Neuronal stem cell (in vitro differentiated cells): ENCODE measurements around the gene MAST4.

Experiments
- DNase-seq: peaks from one replicate; pipeline ENCODE4 v3.0.0-alpha.2; 2013; ENCODE audit warnings: low spot score
- H2AFZ ChIP-seq: one replicate; pipeline ENCODE4 v1.6.1; 2013; ENCODE audit warnings: mild to moderate bottlenecking, low read length, inconsistent platforms
- H2AK5ac ChIP-seq: 2 replicates; pipeline ENCODE4 v1.6.1; 2013; ENCODE audit warnings: low read depth, mild to moderate bottlenecking, inconsistent platforms, low read length, moderate library complexity, mixed read lengths
- H2BK120ac ChIP-seq: 2 replicates; pipeline ENCODE4 v1.6.1; 2013; ENCODE audit warnings: low read depth, mild to moderate bottlenecking, inconsistent platforms, low read length, moderate library complexity, mixed read lengths
- H2BK12ac ChIP-seq: one replicate; pipeline ENCODE4 v1.6.1; 2013; ENCODE audit warnings: low read length, inconsistent platforms
- H2BK15ac ChIP-seq: 2 replicates; pipeline ENCODE4 v1.6.1; 2013; ENCODE audit warnings: mild to moderate bottlenecking, low read length, inconsistent platforms, mixed read lengths
- H2BK5ac ChIP-seq: one replicate; pipeline ENCODE4 v1.6.1; 2013; ENCODE audit warnings: inconsistent platforms, mild to moderate bottlenecking, low read length, moderate library complexity
- H3K14ac ChIP-seq: one replicate; pipeline ENCODE4 v1.6.1; 2013; ENCODE audit warnings: low read length, inconsistent platforms
- H3K18ac ChIP-seq: 2 replicates; pipeline ENCODE4 v1.6.1; 2013; ENCODE audit warnings: low read length, inconsistent platforms
- H3K23ac ChIP-seq: 2 replicates; pipeline ENCODE4 v1.6.1; 2013; ENCODE audit warnings: low read depth, mild to moderate bottlenecking, mixed read lengths, low read length, inconsistent platforms; ENCODE audit not compliant: poor library complexity
- H3K27ac ChIP-seq: replicated peaks from 3 replicates; pipeline ENCODE4 v1.5.1; 2013; ENCODE audit warnings: low read length, inconsistent platforms
- H3K27me3 ChIP-seq, 3 experiments: 2 replicates each; pipeline ENCODE4 v1.6.1; 2013; ENCODE audit warnings: low read length in 3 of 3, mild to moderate bottlenecking in 2 of 3, inconsistent platforms in 1 of 3, low read depth in 1 of 3, mixed read lengths in 1 of 3, moderate library complexity in 1 of 3; ENCODE audit not compliant: control insufficient read depth in 3 of 3, insufficient read depth in 3 of 3
- H3K36me3 ChIP-seq, 2 donors: replicated peaks in 1 of 2; 2 replicates each; pipeline ENCODE4 v1.6.1; 2013; ENCODE audit warnings: low read length in 2 of 2; ENCODE audit not compliant: control insufficient read depth in 2 of 2, insufficient read depth in 2 of 2
- H3K4ac ChIP-seq: 2 replicates; pipeline ENCODE4 v1.6.1; 2013; ENCODE audit warnings: inconsistent platforms, mild to moderate bottlenecking, low read length, moderate library complexity
- H3K4me1 ChIP-seq, 2 donors: 1 replicate in 1 of 2; 2 replicates in 1 of 2; pipeline ENCODE4 v1.6.1; 2013; ENCODE audit warnings: low read length in 2 of 2, low read depth in 1 of 2; ENCODE audit not compliant: control insufficient read depth in 2 of 2, insufficient read depth in 1 of 2
- H3K4me2 ChIP-seq: one replicate; pipeline ENCODE4 v1.6.1; 2013; ENCODE audit warnings: mild to moderate bottlenecking, low read length, inconsistent platforms; ENCODE audit not compliant: insufficient read depth, poor library complexity, severe bottlenecking
- H3K4me3 ChIP-seq, 2 donors: 2 replicates each; pipeline ENCODE4 v1.5.1; 2013; ENCODE audit warnings: low read length in 2 of 2, mild to moderate bottlenecking in 2 of 2, inconsistent platforms in 1 of 2, moderate library complexity in 1 of 2
- H3K79me1 ChIP-seq: one replicate; pipeline ENCODE4 v1.6.1; 2013; ENCODE audit warnings: low read depth, mild to moderate bottlenecking, inconsistent platforms, low read length, moderate library complexity
- H3K9ac ChIP-seq: one replicate; pipeline ENCODE4 v1.6.1; 2013; ENCODE audit warnings: mild to moderate bottlenecking, low read depth, low read length, inconsistent platforms; ENCODE audit not compliant: poor library complexity
- H3K9me3 ChIP-seq, 2 donors: replicated peaks in 1 of 2; 2 replicates each; pipeline versions ENCODE3 to v1.6.1; 2013; ENCODE audit warnings: low read length in 2 of 2, mild to moderate bottlenecking in 2 of 2, inconsistent platforms in 1 of 2, low read depth in 1 of 2, mixed read lengths in 1 of 2, moderate library complexity in 1 of 2; ENCODE audit not compliant: control insufficient read depth in 2 of 2, insufficient read depth in 1 of 2
- H4K8ac ChIP-seq: one replicate; pipeline ENCODE4 v1.6.1; 2013; ENCODE audit warnings: low read depth, mild to moderate bottlenecking, inconsistent platforms, low read length, moderate library complexity
- H4K91ac ChIP-seq: one replicate; pipeline ENCODE4 v1.6.1; 2013; ENCODE audit warnings: low read length, low read depth, mild to moderate bottlenecking, inconsistent platforms; ENCODE audit not compliant: poor library complexity
- WGBS, 2 donors: extraction: QIAGEN DNeasy Blood & Tissue Kit; methylation state at CpG; one replicate each; pipeline ENCODE4 v1.1.7; 2013; ENCODE audit warnings: missing lambda C conversion rate in 2 of 2, mixed read lengths in 1 of 2; ENCODE audit not compliant: insufficient read length in 2 of 2, insufficient replicate concordance in 1 of 2; ENCODE audit errors: extremely low coverage in 2 of 2; 5-methylcytosine and 5-hydroxymethylcytosine counted together

Gene MAST4

DNA sequence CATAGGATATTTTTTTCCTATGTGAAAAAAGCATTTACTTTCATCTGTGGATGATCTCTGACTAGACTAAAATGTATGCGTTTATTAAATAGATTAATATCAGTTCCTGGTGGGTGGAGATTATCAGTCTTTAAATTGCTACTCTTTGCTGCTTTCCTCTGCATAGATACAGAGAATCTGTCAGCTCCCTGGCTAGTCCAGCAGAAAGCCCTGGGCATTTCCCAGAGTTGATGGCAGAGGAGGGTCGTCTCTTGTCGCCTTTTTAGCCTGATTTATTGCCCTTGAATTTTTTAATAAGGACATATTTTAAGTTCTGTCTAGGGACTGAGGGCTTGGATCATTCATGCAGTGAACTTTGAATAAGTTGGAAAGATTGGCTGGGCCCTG is 434.9 kb downstream of the MAST4 start:
- peaks cover 0 to 4% of the 10 kb centered on the region in 2 donors for H3K4me1 ChIP-seq

DNA sequence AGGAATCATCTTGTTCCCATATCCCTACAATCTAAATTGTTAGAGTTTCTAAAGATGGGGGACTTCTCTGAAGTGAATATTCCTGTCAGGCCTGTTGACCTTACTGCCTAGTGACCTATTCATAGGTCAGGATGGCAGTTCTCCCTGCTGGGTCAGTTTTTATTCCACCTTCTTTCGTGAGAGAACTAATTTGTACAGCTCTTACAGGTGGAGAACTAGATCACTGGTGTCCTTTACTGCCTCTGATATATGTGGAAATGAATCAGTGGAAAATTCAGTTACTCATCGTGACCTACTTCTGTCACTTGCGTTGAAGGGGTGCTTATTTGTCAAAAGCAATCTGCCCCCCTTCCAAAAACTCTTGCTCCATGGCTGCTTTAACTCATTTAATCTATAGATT is 435.5 kb downstream of the MAST4 start:
- Histone ChIP-seq H2BK12ac (no peak overlapping the region), H3K4me1 (peaks cover 0 to 4% of the 10 kb centered on the region in 2 donors)

More for the DNA sequence above, 434.9 kb downstream of the MAST4 start:
- no peaks in the 10 kb centered on the region for H3K9me3 ChIP-seq
- no peak overlapping the region for H3K18ac ChIP-seq
- H3K27me3 ChIP-seq: no peaks in the 10 kb centered on the region
- no peak overlapping the region for H4K8ac ChIP-seq
- H3K4me3 ChIP-seq: no peak overlapping the region
- no peaks in the 10 kb centered on the region for H3K79me1 ChIP-seq
- no peak overlapping the region for H3K9ac ChIP-seq
- no peak overlapping the region for H2AK5ac ChIP-seq
- H2AFZ ChIP-seq: no peak overlapping the region
- no peak overlapping the region for H3K4ac ChIP-seq
- no peak overlapping the region for H3K27ac ChIP-seq
- no peak overlapping the region for H3K23ac ChIP-seq
- WGBS, 2 donors: no CpG with 5 or more reads among the region's 3 CpGs
- H3K14ac ChIP-seq: no peak overlapping the region
- no peak for DNase-seq
- H3K36me3 ChIP-seq: no peaks in the 10 kb centered on the region
- H2BK120ac ChIP-seq: no peak overlapping the region
- H2BK5ac ChIP-seq: no peak overlapping the region
- no peak overlapping the region for H2BK12ac ChIP-seq
- H2BK15ac ChIP-seq: no peak overlapping the region
- no peak overlapping the region for H3K4me2 ChIP-seq
- H4K91ac ChIP-seq: no peak overlapping the region

DNA sequence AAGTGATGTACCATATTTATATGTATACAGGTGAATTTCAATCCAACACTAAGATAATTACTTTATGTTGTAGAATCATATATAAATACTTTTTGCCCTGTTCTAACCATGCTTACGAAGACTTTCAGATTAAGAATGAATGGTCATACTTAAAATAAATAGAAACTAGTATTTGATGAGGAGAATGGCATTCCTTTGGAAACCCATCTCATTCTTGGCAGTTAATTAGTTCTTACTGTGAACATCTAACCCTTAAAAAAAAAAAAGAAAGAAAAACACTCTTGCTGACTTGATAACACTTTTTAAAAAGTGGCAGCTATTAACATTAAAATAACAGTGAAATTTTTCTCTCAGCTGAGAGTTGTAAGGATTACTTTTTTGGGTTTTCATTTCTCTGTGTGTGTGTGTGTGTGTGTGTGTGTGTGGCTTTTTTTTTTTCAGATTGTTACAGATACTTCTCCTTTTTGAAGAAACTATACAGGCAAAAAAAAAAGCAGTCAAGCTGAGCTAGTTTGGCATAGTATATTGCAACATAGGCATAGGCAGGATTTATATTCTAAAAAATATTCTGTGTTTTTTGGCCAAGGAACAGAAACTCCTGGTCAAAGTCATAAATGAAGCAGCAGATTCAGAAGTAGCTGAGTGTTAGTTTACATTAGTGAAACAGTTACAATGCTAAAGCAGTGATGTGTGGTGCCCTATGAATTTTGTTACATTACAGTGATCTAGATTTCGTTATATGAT is 436.9 kb downstream of the MAST4 start:
- Histone ChIP-seq H3K4me3 (no peak overlapping the region), H3K18ac (no peak overlapping the region), H2BK12ac (no peak overlapping the region), H3K4ac (no peak overlapping the region), H3K9me3 (no peaks in the 10 kb centered on the region), H3K4me2 (no peak overlapping the region), H3K27ac (no peak overlapping the region), H2BK15ac (no peak overlapping the region), H3K4me1 (peaks cover 0 to 6% of the 10 kb centered on the region in 2 donors), H2BK5ac (no peak overlapping the region), H4K91ac (no peak overlapping the region), H2AK5ac (no peak overlapping the region), H3K27me3 (no peaks in the 10 kb centered on the region), H3K23ac (no peak overlapping the region), H3K14ac (no peak overlapping the region), H2AFZ (no peak overlapping the region), H4K8ac (no peak overlapping the region), H2BK120ac (no peak overlapping the region), H3K9ac (no peak overlapping the region), H3K79me1 (no peaks in the 10 kb centered on the region), H3K36me3 (no peaks in the 10 kb centered on the region)
- DNase-seq: no peak
- no CpG with 5 or more reads among the region's 2 CpGs for WGBS, 2 donors

More for the DNA sequence above, 435.5 kb downstream of the MAST4 start:
- Histone ChIP-seq H4K8ac (no peak overlapping the region), H3K4me2 (no peak overlapping the region), H3K9me3 (no peaks in the 10 kb centered on the region), H2BK5ac (no peak overlapping the region), H4K91ac (no peak overlapping the region), H3K4ac (no peak overlapping the region), H3K23ac (no peak overlapping the region), H3K4me3 (no peak overlapping the region), H3K27me3 (no peaks in the 10 kb centered on the region), H3K9ac (no peak overlapping the region), H2BK15ac (no peak overlapping the region), H2AK5ac (no peak overlapping the region), H3K14ac (no peak overlapping the region), H3K79me1 (no peaks in the 10 kb centered on the region), H3K18ac (no peak overlapping the region), H3K27ac (no peak overlapping the region), H2AFZ (no peak overlapping the region), H3K36me3 (no peaks in the 10 kb centered on the region), H2BK120ac (no peak overlapping the region)
- DNase-seq: no peak
- WGBS, 2 donors: no CpG with 5 or more reads among the region's 3 CpGs

DNA sequence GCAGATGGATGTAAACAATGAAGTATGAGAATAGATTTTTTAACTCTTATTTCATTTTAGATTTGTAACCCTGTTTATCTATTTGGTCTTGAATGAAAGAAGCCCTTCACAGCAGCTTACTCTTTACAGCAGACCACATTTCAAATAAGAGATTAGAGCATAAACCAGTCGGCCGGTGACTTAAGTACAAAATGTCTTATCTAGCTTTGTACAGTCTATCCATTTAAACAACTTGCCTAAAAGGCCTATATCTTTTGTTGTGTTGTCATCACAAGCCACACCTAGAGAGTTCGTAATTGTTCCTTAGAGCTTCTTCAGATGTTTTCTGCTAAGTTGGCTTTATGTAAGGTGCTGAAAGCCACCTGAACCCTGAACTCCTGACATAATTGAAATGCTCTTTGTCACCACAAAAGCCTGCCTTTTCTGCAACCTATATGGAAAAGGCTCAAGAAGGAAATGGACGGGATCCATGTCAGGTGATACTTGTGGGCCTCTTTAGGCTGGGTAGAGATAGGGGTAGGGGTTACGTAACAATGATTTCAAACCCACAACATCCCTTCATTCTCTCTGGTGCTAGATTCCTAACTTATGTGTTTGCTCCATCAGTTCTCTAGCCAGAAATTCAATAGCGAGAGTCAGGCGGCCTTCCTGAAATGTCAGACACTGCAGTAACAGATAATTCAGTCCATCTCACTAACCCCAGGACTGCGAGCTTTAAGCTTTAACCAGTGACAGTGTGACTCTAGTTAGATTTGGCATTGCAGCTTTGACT is 437.9 kb downstream of the MAST4 start:
- H4K91ac ChIP-seq: no peak overlapping the region
- H3K9ac ChIP-seq: no peak overlapping the region
- no peak overlapping the region for H3K23ac ChIP-seq
- peaks cover 3 to 6% of the 10 kb centered on the region in 2 donors for H3K4me1 ChIP-seq
- no peak for DNase-seq
- H2BK5ac ChIP-seq: no peak overlapping the region
- no peak overlapping the region for H2AFZ ChIP-seq
- no peaks in the 10 kb centered on the region for H3K79me1 ChIP-seq
- no peak overlapping the region for H3K18ac ChIP-seq
- no peaks in the 10 kb centered on the region for H3K9me3 ChIP-seq
- no peak overlapping the region for H3K4me3 ChIP-seq
- H4K8ac ChIP-seq: no peak overlapping the region
- no peak overlapping the region for H2BK12ac ChIP-seq
- WGBS, 2 donors: no CpG with 5 or more reads among the region's 8 CpGs
- H3K4me2 ChIP-seq: no peak overlapping the region
- no peak overlapping the region for H2AK5ac ChIP-seq
- H3K27ac ChIP-seq: no peak overlapping the region
- no peak overlapping the region for H2BK15ac ChIP-seq
- H3K4ac ChIP-seq: no peak overlapping the region
- H3K27me3 ChIP-seq: no peaks in the 10 kb centered on the region
- no peak overlapping the region for H3K14ac ChIP-seq
- H2BK120ac ChIP-seq: no peak overlapping the region
- H3K36me3 ChIP-seq: no peaks in the 10 kb centered on the region
